GM10266 (cell line): ENCODE data around the gene PIGP.

Source experiments
- DNase-seq: peaks from one replicate; pipeline ENCODE4 v3.0.0; 2012; ENCODE audit errors: extremely low spot score
- TF ChIP-seq, protein P1 (sequence below): IDR thresholded peaks from 2 replicates; pipeline ENCODE4 v1.5.1; 2012; ENCODE audit warnings: mild to moderate bottlenecking, low read depth; ENCODE audit not compliant: control insufficient read depth, insufficient read depth; ENCODE audit errors: missing control alignments

PIGP gene

DNA sequence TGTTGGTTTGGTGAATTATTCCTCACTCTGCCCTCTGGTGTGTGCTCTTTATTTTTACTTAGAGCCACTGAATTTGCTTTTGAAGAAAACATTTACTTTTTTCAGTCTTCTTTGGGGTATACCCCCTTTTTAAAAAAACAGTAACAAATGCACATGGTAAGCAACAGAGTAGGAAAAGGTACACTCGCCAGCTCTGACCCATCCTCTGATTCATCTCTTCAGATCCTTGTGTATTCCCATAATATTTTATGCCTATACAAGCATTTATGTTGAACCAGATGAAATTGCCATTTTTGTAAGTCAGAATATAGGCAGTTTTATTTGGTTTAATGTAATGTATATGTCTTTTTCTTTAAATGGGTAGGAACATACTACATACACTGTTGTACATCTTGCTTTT lies 28.5 kb upstream of the PIGP start:
- no peak for DNase-seq
- TF ChIP-seq, protein P1, sequence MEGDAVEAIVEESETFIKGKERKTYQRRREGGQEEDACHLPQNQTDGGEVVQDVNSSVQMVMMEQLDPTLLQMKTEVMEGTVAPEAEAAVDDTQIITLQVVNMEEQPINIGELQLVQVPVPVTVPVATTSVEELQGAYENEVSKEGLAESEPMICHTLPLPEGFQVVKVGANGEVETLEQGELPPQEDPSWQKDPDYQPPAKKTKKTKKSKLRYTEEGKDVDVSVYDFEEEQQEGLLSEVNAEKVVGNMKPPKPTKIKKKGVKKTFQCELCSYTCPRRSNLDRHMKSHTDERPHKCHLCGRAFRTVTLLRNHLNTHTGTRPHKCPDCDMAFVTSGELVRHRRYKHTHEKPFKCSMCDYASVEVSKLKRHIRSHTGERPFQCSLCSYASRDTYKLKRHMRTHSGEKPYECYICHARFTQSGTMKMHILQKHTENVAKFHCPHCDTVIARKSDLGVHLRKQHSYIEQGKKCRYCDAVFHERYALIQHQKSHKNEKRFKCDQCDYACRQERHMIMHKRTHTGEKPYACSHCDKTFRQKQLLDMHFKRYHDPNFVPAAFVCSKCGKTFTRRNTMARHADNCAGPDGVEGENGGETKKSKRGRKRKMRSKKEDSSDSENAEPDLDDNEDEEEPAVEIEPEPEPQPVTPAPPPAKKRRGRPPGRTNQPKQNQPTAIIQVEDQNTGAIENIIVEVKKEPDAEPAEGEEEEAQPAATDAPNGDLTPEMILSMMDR, result no peak

DNA sequence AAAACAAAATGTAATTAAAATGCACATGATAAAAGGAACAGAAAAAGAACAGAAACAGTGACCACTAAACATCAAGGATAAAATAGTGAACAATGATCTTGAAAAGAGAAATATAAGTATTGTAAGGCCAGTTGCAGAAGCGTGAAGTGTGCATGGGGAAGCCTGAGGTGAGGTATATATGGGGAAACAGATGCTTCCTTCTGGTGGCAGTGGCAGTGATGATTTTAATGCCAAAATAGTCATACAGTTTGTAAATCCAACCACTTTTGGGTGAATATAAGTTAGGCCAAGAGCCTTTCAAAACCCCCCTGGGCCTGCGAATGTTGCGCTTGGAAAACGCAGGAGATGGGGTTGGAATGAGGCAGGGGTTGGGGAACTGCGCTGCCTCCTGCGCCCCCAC lies 27.4 kb upstream of the PIGP start:
- TF ChIP-seq, protein P1, result no peak
- no peak for DNase-seq

DNA sequence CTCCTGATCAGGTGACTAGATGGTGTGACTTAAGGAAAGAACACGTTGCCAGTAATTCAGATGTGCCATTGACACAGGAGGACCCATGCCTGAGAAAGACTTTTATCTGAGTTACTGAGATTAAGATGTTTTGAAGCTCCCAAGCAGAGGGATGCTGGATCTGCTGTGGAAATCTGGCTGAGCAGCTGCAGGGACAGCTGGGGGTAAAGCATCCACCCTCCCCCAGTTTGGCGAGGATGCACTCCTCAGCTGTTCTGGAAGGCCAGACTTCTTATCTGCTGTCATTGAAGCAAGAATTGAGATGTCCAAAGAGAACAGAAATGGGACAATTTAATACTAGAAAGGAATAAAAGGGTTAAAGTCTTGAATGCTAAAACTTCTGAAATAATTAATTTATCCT lies 25.9 kb upstream of the PIGP start:
- no peak for DNase-seq
- TF ChIP-seq, protein P1, result no peak

DNA sequence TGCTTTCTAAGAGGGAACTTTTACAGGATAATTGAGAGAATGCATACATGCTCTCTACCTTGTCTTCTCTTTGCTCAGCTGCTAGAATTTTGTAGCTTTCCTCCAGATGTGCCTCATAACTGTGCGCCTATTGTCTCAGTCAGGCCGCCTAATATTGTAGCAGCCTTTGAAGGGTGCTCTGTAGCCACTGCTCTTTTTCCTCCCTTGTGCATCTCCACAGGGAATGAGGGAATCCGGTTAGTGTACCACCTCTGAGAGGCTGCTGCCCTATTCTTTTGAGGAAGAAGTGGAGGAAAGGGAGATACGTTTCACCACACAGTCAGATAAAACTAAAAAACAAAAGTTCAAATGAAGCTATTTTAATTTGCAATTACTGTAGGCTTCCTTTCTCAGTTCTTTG lies 22.9 kb upstream of the PIGP start:
- TF ChIP-seq, protein P1, result no peak

DNA sequence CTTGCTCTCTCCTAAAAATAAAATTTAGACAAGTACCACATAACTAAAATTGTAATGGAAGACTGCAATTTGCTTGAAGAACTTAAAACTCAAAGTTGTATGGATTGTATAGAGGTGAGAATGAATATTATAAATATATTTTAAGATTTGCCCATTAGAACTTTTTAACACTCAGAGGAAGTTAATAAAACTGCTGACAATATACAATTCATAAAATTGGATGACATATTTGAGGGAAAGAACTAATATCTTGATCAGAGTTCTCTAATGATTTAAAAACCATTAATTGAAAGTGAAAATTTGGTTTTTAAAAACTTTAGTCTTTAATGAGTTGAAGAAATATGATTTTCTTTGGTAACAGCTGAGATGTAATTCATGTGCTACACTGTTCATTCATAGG lies 21.1 kb upstream of the PIGP start:
- TF ChIP-seq, protein P1, result no peak
- no peak for DNase-seq

More for the DNA sequence above, 22.9 kb upstream of the PIGP start:
- DNase-seq, result no peak

DNA sequence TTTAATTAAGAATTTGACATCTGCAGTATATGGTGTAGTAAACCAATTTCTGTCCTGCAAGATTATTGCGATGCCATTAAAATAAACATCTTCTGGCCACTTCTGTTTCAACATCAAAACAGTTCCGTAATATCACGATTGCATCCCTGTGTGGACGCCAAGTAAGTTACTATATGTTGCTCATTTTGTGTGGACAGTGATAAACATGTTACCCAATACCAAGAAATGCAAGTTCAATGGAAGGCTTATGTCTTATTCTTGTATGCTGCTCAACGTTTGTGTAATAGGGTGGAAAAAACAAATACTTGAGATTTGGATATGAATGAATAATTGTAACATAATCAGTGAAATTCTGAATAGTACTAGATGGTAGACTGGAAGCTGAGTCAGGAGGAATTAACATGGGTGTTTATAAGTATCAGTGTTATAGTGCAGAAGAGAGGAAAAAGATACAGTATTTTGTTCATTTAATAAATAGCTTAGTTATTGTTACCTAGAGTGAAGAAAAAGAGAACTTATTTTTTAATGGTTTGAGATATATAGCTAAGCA lies 15.4 kb upstream of the PIGP start:
- TF ChIP-seq, protein P1, result no peak
- DNase-seq, result no peak

DNA sequence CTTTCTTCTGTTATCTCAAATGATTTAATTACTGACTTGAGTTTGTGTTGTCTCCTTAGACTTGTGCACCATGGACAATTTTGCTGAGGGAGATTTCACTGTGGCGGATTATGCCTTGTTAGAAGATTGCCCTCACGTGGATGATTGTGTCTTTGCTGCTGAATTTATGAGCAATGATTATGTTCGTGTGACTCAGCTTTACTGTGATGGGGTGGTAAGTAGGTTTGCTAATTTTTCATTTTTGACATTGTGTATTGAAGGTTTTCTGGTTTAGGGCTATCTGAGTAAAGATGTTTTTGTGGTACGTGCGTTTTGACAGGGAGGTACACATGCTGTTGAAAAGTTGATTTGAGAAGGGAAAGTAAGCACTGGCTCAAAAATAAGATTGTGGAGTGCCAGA lies 14.3 kb upstream of the PIGP start:
- TF ChIP-seq, protein P1, result no peak
- DNase-seq, result no peak
